Measurements from ENCODE around the gene ADAMTS1.

DNA sequence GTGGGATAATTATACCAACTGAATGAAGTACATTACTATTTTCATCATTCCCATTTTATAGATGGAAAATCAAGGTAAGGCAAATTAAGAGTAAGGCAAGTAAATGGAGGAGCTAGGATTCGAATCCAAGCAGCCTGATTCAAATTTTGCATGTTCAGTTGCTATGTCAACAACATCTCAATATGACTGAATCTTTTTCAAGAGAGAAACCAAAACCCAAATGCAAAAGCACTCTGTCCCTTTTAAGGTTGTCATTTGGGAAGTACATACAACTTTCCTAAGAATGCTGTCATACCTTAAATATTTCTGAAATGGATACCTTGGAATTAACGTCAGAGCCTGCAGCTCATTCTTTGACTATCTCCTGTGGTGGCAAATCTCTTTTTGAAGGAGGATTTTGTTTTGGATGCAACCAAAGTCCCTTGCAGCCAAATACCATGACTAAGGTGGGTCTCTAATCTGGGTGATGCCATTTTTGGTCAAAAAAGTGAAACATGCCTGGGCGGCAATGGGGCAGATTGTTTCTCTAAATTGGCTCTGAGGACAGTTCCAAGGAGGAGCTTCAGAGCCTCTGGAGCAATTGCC, 25.4 kb downstream of the ADAMTS1 start:
- TF ChIP-seq, protein P1, sequence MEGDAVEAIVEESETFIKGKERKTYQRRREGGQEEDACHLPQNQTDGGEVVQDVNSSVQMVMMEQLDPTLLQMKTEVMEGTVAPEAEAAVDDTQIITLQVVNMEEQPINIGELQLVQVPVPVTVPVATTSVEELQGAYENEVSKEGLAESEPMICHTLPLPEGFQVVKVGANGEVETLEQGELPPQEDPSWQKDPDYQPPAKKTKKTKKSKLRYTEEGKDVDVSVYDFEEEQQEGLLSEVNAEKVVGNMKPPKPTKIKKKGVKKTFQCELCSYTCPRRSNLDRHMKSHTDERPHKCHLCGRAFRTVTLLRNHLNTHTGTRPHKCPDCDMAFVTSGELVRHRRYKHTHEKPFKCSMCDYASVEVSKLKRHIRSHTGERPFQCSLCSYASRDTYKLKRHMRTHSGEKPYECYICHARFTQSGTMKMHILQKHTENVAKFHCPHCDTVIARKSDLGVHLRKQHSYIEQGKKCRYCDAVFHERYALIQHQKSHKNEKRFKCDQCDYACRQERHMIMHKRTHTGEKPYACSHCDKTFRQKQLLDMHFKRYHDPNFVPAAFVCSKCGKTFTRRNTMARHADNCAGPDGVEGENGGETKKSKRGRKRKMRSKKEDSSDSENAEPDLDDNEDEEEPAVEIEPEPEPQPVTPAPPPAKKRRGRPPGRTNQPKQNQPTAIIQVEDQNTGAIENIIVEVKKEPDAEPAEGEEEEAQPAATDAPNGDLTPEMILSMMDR (IDR thresholded peaks at IDR 0.05): no peak
- TF ChIP-seq EZH2phosphoT487 (IDR thresholded peaks at IDR 0.05) (no peak), EZH2 (IDR thresholded peaks at IDR 0.05) (no peak)

Data from neural progenitor cell (in vitro differentiated cells).